Measurements from ENCODE around the gene IREB2.
"Not testable (repeated sequence)": the region's sequence is repeated elsewhere in the genome, so short reads cannot be mapped to it uniquely, and the experiment has no call there.

Gene IREB2

DNA sequence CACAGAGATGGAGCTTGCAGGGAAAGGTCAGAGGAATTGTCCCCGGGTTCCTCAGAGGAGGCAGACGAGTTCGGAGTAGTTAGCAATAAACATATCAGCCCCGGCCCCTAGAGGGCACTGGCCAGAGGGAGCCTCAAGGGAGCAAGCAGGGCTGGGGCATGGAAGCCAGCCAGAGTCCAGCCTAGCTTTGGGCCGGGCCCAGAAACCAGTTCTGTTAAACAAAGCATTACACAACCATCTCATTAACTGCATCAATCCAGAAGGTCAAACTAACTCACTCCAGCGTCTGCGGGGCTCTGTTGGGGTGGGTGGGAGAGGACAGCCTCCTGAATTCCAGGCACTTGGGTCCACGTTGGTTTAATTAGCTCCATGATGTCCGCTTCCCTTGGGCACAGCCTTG lies 41.0 kb upstream of the IREB2 start:
- H3K4me3 ChIP-seq (ENCODE audit: control insufficient read depth, low read depth, low read length) = no peak overlapping the region
- DNase-seq (ENCODE audit: low read depth) = no peak
- TF ChIP-seq, protein P1, sequence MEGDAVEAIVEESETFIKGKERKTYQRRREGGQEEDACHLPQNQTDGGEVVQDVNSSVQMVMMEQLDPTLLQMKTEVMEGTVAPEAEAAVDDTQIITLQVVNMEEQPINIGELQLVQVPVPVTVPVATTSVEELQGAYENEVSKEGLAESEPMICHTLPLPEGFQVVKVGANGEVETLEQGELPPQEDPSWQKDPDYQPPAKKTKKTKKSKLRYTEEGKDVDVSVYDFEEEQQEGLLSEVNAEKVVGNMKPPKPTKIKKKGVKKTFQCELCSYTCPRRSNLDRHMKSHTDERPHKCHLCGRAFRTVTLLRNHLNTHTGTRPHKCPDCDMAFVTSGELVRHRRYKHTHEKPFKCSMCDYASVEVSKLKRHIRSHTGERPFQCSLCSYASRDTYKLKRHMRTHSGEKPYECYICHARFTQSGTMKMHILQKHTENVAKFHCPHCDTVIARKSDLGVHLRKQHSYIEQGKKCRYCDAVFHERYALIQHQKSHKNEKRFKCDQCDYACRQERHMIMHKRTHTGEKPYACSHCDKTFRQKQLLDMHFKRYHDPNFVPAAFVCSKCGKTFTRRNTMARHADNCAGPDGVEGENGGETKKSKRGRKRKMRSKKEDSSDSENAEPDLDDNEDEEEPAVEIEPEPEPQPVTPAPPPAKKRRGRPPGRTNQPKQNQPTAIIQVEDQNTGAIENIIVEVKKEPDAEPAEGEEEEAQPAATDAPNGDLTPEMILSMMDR (IDR thresholded peaks at IDR 0.05; ENCODE audit: control insufficient read depth, insufficient read depth, low read depth, low read length, missing control alignments) = peak; percentile 49

DNA sequence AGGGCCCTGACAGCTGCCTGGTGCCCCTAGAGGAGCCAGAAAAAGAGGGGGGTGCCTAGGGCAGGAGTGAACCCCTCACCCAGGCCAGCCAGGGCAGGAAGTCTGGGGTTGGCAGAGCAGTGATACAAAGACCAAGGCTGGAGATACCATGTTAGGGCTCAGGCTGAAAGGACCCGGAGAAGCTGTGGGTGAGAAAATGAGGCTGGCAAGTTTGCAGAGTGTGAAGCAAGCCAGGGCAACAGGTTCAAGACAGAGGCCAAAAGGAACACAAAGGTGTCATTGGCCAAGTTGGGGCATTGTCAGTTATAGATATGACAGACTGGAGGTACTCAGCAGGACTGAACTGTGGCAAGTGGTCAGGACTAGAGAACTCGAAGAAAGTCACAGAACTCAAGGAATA lies 40.6 kb upstream of the IREB2 start:
- H3K4me3 ChIP-seq (ENCODE audit: control insufficient read depth, low read depth, low read length) = no peak overlapping the region
- DNase-seq (ENCODE audit: low read depth) = no peak
- TF ChIP-seq, protein P1 (IDR thresholded peaks at IDR 0.05; ENCODE audit: control insufficient read depth, insufficient read depth, low read depth, low read length, missing control alignments) = no peak

DNA sequence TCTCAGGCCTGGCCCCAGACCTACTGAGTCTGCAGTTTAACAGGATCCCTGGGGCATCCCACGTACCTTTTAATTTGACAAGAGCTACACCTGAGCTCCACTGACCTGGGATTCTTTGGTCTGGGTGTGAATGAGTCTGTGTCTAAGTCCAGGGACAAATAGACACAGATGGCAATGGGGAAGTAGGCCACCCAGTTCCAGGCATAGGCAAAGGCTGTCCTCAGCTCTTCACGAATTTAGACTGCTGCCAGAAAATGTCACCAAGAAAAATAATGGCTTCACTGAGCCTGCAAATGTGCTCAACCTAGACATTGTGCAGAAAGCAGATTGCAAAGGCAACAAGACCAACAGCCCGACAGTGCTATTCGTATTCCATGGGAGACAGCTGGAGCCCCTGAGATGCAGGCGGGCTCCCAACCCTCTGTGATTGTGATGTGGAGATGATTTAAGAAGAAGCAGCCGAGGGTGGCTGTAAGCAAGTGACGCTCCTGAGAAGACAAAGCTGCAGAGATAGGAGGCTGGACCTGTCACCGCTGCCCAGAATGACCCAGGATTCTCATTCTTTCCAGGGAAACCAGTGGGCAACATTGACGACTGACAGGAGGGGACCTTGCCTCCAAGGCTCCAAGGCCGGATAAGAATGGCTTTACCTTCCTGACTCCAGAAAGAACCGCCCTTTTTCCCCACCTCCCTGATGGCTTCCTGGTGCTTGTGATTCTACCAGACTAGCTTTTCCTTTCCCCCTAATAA lies 39.8 kb upstream of the IREB2 start:
- no peak for DNase-seq (ENCODE audit: low read depth)
- TF ChIP-seq, protein P1 (IDR thresholded peaks at IDR 0.05; ENCODE audit: control insufficient read depth, insufficient read depth, low read depth, low read length, missing control alignments) = no peak
- H3K4me3 ChIP-seq (ENCODE audit: control insufficient read depth, low read depth, low read length) = no peak overlapping the region

DNA sequence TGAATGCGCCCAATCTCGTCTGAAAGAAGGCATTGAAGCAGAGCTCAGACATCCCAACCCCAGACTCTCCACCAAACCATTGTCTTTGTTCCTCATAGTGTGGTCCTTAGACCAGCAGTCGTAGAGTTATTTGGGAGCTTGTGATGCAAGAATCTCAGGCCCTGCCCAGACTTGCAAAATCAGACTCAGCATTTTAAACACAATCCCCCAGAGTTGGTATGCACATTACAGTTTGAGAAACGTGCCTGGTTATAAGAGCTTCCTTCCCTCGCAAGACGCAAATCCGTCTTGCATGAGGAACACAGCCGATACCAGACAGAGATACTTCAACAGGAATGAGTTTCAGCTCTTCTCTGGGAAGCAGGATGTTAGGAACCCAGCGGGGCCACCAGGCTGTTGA lies 38.9 kb upstream of the IREB2 start:
- DNase-seq (ENCODE audit: low read depth) = no peak
- no peak overlapping the region for H3K4me3 ChIP-seq (ENCODE audit: control insufficient read depth, low read depth, low read length)
- TF ChIP-seq, protein P1 (IDR thresholded peaks at IDR 0.05; ENCODE audit: control insufficient read depth, insufficient read depth, low read depth, low read length, missing control alignments) = no peak

GRCh38 chr15:78402061-78402610 lies 35.9 kb upstream of the IREB2 start:
- no peak overlapping the region for H3K4me3 ChIP-seq (ENCODE audit: control insufficient read depth, low read depth, low read length)
- TF ChIP-seq, protein P1 (IDR thresholded peaks at IDR 0.05; ENCODE audit: control insufficient read depth, insufficient read depth, low read depth, low read length, missing control alignments) = no peak
- DNase-seq (ENCODE audit: low read depth) = peak; percentile 57

DNA sequence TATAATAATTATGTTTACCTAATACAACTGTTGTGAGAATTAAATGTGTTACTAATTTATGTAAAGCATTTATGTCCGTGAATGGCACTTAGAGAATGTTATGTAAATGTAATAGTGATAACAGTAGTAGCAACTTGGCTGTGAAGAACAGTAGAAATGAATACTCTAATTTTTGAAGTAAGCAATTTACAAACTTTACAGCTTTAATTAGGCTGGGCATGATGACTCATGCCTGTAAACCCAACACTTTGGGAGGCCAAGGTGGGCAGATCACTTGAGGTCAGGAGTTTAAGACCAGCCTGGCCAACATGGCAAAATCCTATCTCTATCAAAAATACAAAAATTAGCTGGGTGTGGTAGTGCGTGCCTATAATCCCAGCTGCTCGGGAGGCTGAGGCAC lies 33.9 kb upstream of the IREB2 start:
- no peak for DNase-seq (ENCODE audit: low read depth)
- TF ChIP-seq, protein P1 (IDR thresholded peaks at IDR 0.05; ENCODE audit: control insufficient read depth, insufficient read depth, low read depth, low read length, missing control alignments) = no peak
- no peak overlapping the region for H3K4me3 ChIP-seq (ENCODE audit: control insufficient read depth, low read depth, low read length)

- H3K4me3 ChIP-seq (ENCODE audit: control insufficient read depth, low read depth, low read length); DNase-seq (ENCODE audit: low read depth): not testable (repeated sequence)
Observed at GRCh38 chr15:78404796-78405195, 33.2 kb upstream of the IREB2 start.

All from AG09309 (cell line).